ENCODE data around the gene PAX2. TPM values are rescaled to one million over a fixed set of nuclear protein-coding genes. Genes with fewer than 3 reads are reported as not detected.

PAX2 gene
- total RNA-seq, 1 experiment from 2014 or later, result not detected

DNA sequence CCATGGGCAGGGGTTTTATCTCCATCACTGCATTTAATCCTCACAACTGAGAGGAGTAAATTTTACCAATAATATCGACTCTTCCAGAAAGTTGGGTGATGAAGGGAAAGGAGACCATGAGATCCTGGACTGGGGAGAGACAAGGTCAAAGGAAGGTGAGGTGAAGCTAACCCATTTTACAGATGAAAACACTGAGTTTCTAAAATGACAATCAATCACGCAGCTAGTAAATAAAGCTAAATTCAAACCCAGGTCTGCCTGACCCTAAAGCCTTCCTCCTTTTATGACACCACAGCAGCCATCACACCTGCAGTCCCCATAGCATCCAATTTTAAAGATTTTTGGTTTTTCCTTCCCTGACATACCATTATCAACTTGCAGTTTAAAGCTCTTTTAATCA, 103.4 kb downstream of the PAX2 start:
- intact Hi-C loops (cut with micrococcal nuclease; ENCODE audit: unreplicated experiment), result no loop called here
- no peak for DNase-seq (ENCODE audit: low spot score)
- Histone ChIP-seq H3K27me3 (replicated peaks; ENCODE audit: insufficient read depth, low read depth, low read length, poor library complexity) (peaks cover 59% of the 10 kb centered on the region), H3K36me3 (ENCODE audit: insufficient read depth, low read length, poor library complexity, severe bottlenecking) (no peaks in the 10 kb centered on the region), H3K27ac (ENCODE audit: low read depth, low read length, poor library complexity, severe bottlenecking) (no peak overlapping the region), H3K4me3 (ENCODE audit: low read depth, low read length, poor library complexity, severe bottlenecking) (no peak overlapping the region), H3K9me3 (ENCODE audit: low read depth, low read length, poor library complexity, severe bottlenecking) (no peaks in the 10 kb centered on the region), H3K4me1 (ENCODE audit: insufficient read depth, low read length, poor library complexity, severe bottlenecking) (no peaks in the 10 kb centered on the region)
- ChIA-PET POLR2A (ENCODE audit: low non-redundant PET) (no interaction called here), CTCF (no interaction called here)
- TF ChIP-seq EZH2 (IDR thresholded peaks at IDR 0.05; ENCODE audit: borderline replicate concordance, low read depth, low read length, poor library complexity, severe bottlenecking), result no peak
- TF ChIP-seq, protein P1, sequence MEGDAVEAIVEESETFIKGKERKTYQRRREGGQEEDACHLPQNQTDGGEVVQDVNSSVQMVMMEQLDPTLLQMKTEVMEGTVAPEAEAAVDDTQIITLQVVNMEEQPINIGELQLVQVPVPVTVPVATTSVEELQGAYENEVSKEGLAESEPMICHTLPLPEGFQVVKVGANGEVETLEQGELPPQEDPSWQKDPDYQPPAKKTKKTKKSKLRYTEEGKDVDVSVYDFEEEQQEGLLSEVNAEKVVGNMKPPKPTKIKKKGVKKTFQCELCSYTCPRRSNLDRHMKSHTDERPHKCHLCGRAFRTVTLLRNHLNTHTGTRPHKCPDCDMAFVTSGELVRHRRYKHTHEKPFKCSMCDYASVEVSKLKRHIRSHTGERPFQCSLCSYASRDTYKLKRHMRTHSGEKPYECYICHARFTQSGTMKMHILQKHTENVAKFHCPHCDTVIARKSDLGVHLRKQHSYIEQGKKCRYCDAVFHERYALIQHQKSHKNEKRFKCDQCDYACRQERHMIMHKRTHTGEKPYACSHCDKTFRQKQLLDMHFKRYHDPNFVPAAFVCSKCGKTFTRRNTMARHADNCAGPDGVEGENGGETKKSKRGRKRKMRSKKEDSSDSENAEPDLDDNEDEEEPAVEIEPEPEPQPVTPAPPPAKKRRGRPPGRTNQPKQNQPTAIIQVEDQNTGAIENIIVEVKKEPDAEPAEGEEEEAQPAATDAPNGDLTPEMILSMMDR (conservative IDR thresholded peaks at IDR 0.05; ENCODE audit: low read depth, low read length), result no peak
- no TSS peak for BruUV-seq (replicated peaks)

DNA sequence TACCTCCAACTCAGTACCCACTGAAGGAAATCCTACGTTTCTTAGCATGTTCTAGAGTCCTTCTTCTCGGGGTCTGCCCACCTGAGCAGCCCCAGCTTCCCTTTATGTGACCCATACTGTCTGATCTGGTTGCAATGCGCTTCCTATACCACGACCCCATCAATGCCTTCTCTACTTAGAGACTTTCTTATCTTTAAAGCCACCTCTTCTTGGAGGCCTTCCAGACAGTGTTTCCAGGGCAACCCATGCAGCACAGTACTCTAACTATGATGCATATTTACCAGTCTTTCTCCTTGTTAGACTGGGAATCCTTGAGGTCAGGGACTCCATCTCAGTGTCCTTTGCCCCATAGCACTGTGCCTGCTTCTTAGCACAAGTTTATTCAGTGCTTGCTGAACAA, 112.9 kb downstream of the PAX2 start:
- Histone ChIP-seq H3K27me3 (replicated peaks; ENCODE audit: insufficient read depth, low read depth, low read length, poor library complexity) (peaks cover 65% of the 10 kb centered on the region), H3K36me3 (ENCODE audit: insufficient read depth, low read length, poor library complexity, severe bottlenecking) (no peaks in the 10 kb centered on the region), H3K9me3 (ENCODE audit: low read depth, low read length, poor library complexity, severe bottlenecking) (no peaks in the 10 kb centered on the region), H3K27ac (ENCODE audit: low read depth, low read length, poor library complexity, severe bottlenecking) (no peak overlapping the region), H3K4me3 (ENCODE audit: low read depth, low read length, poor library complexity, severe bottlenecking) (no peak overlapping the region), H3K4me1 (ENCODE audit: insufficient read depth, low read length, poor library complexity, severe bottlenecking) (no peaks in the 10 kb centered on the region)
- DNase-seq (ENCODE audit: low spot score), result no peak
- TF ChIP-seq EZH2 (IDR thresholded peaks at IDR 0.05; ENCODE audit: borderline replicate concordance, low read depth, low read length, poor library complexity, severe bottlenecking), result no peak
- TF ChIP-seq, protein P1 (conservative IDR thresholded peaks at IDR 0.05; ENCODE audit: low read depth, low read length), result no peak
- BruUV-seq (replicated peaks), result no TSS peak
- intact Hi-C loops (cut with micrococcal nuclease; ENCODE audit: unreplicated experiment), result no loop called here
- ChIA-PET POLR2A (ENCODE audit: low non-redundant PET) (no interaction called here), CTCF (no interaction called here)

DNA sequence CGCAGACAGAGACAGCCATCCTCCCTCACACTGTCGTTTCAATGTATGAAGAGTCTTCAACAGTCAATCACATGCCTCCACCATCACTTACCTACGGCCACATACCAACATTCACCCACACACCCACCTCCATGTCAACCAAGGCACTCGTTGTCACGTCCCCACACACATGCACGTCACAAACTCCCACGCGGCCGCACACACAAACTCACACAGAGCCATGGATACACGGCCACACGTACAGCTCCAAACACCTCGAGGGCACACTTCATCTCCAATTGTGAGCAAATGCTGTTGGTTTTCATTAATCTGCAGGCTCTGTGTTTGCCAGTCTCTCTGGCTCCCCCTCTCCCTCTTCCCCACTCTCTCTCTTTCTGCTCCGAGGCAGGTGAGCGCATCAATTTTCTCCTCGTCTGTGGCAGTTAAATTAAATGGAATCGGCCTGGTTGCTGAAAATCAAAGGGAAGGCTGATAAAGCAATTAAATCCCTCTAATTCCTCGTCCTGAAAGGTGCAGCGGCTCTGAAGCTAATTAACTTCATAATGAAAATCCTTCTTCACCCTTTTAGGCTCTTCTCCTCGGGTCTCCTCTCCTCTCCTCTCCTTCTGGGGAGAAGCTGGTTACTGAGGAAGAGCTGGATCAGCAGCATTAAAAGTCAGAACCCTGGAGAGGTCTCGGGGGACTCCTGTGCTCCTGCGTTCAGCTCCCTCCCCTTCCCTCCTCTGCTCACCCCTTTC, 113.5 kb downstream of the PAX2 start:
- CTCF ChIA-PET, result no interaction called here
- BruUV-seq (replicated peaks), result no TSS peak
- intact Hi-C loops (cut with micrococcal nuclease; ENCODE audit: unreplicated experiment), result no loop called here
- Histone ChIP-seq H3K4me1 (ENCODE audit: insufficient read depth, low read length, poor library complexity, severe bottlenecking) (no peaks in the 10 kb centered on the region), H3K9me3 (ENCODE audit: low read depth, low read length, poor library complexity, severe bottlenecking) (no peaks in the 10 kb centered on the region), H3K27me3 (replicated peaks; ENCODE audit: insufficient read depth, low read depth, low read length, poor library complexity) (peaks cover 65% of the 10 kb centered on the region), H3K36me3 (ENCODE audit: insufficient read depth, low read length, poor library complexity, severe bottlenecking) (no peaks in the 10 kb centered on the region), H3K4me3 (ENCODE audit: low read depth, low read length, poor library complexity, severe bottlenecking) (no peak overlapping the region), H3K27ac (ENCODE audit: low read depth, low read length, poor library complexity, severe bottlenecking) (no peak overlapping the region)
- TF ChIP-seq EZH2 (IDR thresholded peaks at IDR 0.05; ENCODE audit: borderline replicate concordance, low read depth, low read length, poor library complexity, severe bottlenecking), result no peak
- TF ChIP-seq, protein P1 (conservative IDR thresholded peaks at IDR 0.05; ENCODE audit: low read depth, low read length), result no peak
- no peak for DNase-seq (ENCODE audit: low spot score)
- POLR2A ChIA-PET (ENCODE audit: low non-redundant PET), result no interaction called here
